Stimulated activated CD4-positive, alpha-beta T cell treated with anti-CD3 and anti-CD28 coated beads, Interleukin-2, amount 100 ng/mL, for 48 hours (primary cell): ENCODE measurements around the gene TLR7.

Experiments used
- DNase-seq, 2 donors: peaks; one replicate each; pipeline ENCODE4 v3.0.0-alpha.2; 2020

Gene TLR7

GRCh38 chrX:12866451-12867377 is at the start of gene TLR7:
Gene TLR7, plus strand, starts transcription at chrX:12867072. Its CDS starts 507 bp downstream, at chrX:12867579.
- DNase-seq = no peak

DNA sequence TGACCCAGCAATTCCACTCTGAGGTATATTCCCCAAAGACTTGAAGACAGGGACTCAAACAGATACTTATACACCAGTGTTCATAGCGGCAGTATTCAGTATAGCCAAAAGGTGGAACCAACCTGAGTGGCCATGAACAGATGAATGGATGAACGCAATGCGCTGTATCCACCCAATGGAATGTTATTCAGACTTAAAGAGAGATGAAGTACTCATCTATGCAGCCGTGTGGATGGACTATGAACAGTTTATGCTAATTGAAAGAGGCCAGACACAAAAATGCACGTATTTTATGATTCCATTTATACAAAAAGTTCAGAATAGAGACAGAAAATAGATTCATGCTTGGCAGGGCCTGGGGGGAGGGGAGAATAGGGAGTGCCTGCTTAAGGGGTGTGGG is 49.3 kb upstream of the TLR7 start:
- DNase-seq = no peak

GRCh38 chrX:12819222-12819621 is 47.6 kb upstream of the TLR7 start:
- DNase-seq = no peak

DNA sequence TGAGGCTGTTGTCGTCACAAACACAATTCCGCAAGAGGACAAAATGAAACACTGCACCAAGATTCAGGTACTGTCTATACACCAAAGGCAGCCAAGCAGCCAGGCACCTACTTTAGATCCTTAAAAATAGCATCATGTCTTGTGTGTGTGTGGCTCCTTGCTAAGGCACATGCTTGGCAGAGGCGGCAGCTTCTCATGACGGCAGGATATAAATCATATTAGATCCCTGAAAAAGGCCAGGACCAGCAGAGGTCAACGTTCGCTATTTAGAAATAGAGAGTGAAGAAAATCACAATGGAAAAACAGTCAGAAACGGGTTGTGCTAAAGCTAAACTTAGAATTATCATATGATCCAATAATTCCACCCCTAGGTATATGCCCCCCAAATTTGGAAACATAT is 46.1 kb upstream of the TLR7 start:
- DNase-seq = no peak

DNA sequence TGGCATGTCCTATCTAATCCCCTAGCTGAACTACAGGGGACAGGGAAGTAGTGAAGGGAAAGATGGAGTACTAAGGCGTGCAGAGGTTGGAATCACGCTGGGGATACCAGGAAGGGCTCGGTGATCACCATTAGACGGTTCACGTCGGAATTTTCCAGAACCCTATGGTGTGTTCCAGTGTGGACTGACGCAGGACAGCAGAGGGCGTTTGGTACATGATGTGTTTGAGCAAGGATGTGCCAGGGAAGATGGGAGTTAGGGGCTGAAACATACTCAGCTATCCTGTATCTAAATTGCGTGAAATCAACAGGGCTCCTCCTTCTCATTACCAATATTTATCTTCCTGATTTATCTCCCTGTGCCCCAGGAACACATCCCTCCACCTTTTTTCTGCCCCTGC is 41.9 kb upstream of the TLR7 start:
- no peak for DNase-seq

- no peak for DNase-seq
Observed at GRCh38 chrX:12825801-12826200, 41.1 kb upstream of the TLR7 start.

DNA sequence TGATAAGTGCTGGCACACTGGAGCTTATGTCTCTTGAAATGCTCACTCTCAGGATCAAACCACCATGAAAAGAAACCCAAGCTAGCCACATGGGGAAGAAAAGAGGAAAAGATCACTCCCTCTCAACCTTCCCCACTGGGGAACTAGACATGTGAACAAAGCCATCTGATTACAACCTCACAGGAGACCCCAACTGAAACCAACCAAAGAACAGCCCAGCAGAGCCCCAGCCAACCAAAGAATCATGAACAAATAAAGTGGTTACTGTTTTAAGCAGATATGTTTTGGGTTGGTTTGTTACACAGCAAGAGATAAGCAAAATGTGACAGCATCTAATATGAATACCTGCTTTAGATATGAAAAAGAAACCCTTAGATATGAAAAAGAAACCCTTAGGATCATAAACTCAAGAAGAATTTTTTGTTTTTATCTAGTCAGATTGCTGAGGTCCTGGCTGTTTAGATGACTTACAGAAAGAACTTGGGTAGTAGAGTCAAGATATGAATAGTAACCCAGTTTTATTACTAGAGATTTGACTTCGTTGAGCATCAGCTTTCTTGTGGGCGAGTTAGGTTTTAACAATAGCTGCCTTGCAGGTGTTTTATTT is 23.7 kb upstream of the TLR7 start:
- DNase-seq = no peak

DNA sequence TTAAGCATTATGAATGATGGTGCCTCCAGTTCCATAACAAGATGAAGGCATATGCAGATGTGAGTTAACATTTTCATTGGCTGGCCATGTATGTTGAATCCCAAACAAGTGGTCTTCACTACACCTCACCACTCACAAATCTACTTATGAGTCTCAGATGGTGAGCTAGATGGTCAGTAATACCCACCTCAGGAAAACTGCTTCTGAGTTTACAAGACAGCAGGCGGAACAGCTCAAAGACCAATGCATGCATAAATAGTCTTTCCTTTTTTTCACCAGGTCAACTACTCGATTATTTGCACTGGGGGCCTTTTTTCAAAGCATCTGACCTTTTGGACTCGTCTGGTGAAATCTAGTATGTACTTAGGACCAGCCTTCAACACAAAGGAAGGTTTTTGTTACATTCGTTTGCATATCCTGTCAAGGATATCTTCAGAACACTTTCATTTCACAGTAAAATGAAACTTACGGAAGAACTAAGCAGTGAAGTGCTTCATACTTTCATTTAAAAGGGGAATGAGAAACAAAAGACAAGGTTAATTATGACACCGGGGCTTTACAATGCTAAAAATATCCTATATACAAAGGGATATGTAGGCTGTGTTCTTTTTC is 23.1 kb upstream of the TLR7 start:
- no peak for DNase-seq

GRCh38 chrX:12844319-12844718 is 22.6 kb upstream of the TLR7 start:
- DNase-seq = no peak

- no peak for DNase-seq
Observed at GRCh38 chrX:12865359-12865758, 1.5 kb upstream of the TLR7 start.

GRCh38 chrX:12867685-12868084 is 813 bp downstream of the TLR7 start:
- DNase-seq = no peak

DNA sequence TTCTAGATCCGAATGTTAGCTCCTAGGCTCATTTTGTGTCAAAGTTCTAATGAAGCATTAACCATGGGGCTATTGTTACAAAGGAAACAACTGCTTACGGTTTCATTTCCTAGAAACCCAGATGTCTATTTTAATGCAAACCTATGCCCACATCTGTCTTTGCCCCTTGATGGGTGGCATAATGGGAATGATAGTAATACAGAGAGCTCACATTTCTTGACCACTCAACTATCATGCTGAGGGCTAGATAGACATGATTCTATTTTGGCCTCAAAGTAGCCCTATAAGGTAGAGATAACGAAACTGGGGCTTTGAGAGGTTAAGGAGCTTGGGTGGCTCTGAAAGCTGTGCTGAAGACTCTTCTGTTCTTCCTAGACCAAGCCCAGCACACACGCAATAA is 1.9 kb downstream of the TLR7 start:
- no peak for DNase-seq

GRCh38 chrX:12871257-12871656 is 4.4 kb downstream of the TLR7 start:
- DNase-seq = no peak

GRCh38 chrX:12872741-12873140 is 5.9 kb downstream of the TLR7 start:
- DNase-seq = no peak

DNA sequence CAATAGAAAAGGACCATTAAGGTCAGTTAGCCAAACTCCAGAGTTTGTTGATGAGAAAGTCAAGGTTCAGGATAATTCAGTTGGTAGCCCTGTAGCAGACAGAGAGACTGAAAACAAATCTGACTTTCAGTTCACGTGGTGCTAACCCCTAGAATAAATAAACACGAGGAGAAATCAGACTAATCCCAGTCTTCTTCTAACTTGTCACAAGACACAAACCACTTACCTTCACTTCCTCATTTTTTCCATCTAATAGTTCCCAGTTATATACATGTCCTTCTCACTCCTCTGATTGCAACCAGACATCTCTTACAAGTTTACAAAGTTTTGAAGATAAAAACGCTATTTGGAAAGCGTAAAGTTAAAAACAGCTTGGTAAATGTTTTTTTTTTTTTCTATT is 7.7 kb downstream of the TLR7 start:
- no peak for DNase-seq

DNA sequence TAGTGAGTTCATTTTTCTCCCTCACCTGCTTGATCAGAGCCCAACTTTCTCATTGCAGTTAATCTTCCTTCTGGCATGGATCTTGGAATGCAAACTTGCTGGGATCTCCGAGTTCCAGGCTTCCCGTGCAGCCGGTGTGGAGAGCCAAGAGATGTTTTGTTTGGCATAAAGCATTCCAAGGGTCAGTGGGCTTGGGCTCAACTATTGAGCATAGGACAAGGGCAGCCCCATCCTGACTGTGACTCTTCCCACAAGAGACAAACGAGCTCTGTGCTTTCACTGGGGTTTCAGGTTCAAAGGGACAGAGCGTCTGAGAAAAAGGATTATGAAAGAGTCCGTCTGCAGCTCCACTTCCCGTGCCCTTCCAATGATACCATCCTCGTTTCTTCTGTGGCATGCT is 10.5 kb downstream of the TLR7 start:
- no peak for DNase-seq

GRCh38 chrX:12878536-12878935 is 11.7 kb downstream of the TLR7 start:
- no peak for DNase-seq

DNA sequence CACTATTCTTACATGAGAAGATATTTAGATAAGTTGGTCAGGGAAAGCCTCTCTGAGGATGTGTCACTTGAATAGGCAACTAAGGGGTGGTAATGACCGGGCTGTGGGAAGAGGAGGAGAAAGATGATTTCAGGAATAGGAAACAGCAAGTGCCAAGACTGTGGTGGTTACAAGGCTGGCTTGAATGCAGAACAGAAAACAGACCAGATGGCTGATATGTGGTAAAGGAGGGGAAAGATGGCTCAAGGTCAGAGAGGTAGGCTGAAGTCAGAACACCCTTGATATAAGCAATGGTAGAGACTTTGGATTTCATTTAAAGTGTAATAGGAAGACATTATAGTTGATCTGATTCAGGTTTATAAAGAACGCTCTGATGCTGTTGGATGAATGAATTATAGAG is 15.0 kb downstream of the TLR7 start:
- DNase-seq = no peak

- DNase-seq = no peak
Observed at GRCh38 chrX:12885508-12885907, 18.6 kb downstream of the TLR7 start.

GRCh38 chrX:12886545-12886944 is 19.7 kb downstream of the TLR7 start:
- DNase-seq = no peak

GRCh38 chrX:12887141-12887540 is 20.3 kb downstream of the TLR7 start:
- DNase-seq = no peak

- no peak for DNase-seq
Observed at GRCh38 chrX:12887767-12888166, 20.9 kb downstream of the TLR7 start.

- no peak for DNase-seq
Observed at GRCh38 chrX:12890467-12890866, 23.6 kb downstream of the TLR7 start.

DNA sequence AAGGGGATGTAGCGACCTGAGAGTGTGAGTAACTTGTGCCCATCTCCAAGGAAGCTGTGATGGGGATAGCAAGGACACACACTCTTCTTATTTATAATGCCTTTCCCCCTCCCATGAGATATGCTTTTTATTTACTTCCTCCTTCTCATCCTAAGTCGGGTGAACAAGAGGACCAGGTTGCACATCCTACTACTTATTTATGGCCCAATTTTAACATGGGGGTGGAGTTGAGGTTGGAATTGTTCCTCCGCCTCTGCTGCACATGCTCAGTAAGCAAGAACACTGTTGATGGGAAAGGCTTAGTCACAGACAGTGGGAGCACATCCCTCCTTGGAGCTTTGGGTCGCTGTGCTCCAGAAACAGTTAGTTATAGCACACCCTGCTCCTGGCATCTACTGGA is 24.3 kb downstream of the TLR7 start:
- DNase-seq = no peak
